Parathyroid adenoma (tissue), 2 donors: ENCODE data around the gene MEF2C.

Experiments
- H2AFZ ChIP-seq: fragments of 300-600 bp; sonication (generic); one replicate; pipeline ENCODE4 v1.7.0; 2017; ENCODE audit warnings: antibody characterized with exemption, mild to moderate bottlenecking
- H3K27ac ChIP-seq: fragments of 300-600 bp; sonication (generic); one replicate; pipeline ENCODE4 v1.7.0; 2017
- H3K27me3 ChIP-seq: fragments of 300-600 bp; sonication (generic); one replicate; pipeline ENCODE4 v1.7.0; 2017; ENCODE audit warnings: low read length; ENCODE audit not compliant: control insufficient read depth, insufficient read depth
- H3K36me3 ChIP-seq: fragments of 300-600 bp; sonication (generic); one replicate; pipeline ENCODE4 v1.7.0; 2017; ENCODE audit warnings: low read length; ENCODE audit not compliant: control insufficient read depth, insufficient read depth
- H3K4me1 ChIP-seq: fragments of 300-600 bp; sonication (generic); one replicate; pipeline ENCODE4 v1.7.0; 2017; ENCODE audit warnings: control low read depth
- H3K4me2 ChIP-seq: fragments of 300-600 bp; sonication (generic); one replicate; pipeline ENCODE4 v1.7.0; 2017; ENCODE audit warnings: low read length
- H3K4me3 ChIP-seq: fragments of 300-600 bp; sonication (generic); one replicate; pipeline ENCODE4 v1.7.0; 2017; ENCODE audit warnings: low read depth, low read length
- H3K79me2 ChIP-seq: fragments of 300-600 bp; sonication (generic); one replicate; pipeline ENCODE4 v1.7.0; 2017; ENCODE audit warnings: control low read depth
- H3K9ac ChIP-seq: fragments of 300-600 bp; sonication (generic); one replicate; pipeline ENCODE4 v1.7.0; 2017; ENCODE audit warnings: mild to moderate bottlenecking
- H3K9me3 ChIP-seq: fragments of 300-600 bp; sonication (generic); one replicate; pipeline ENCODE4 v1.7.0; 2017; ENCODE audit warnings: low read length; ENCODE audit not compliant: control insufficient read depth
- TF ChIP-seq, protein P1 (sequence below): fragments of 300-600 bp; sonication (generic); IDR thresholded peaks from one replicate; pipeline ENCODE4 v1.7.0; 2017; ENCODE audit warnings: antibody characterized with exemption, mild to moderate bottlenecking
- donor health status: primary hyperparathyroidism.

The MEF2C gene

DNA sequence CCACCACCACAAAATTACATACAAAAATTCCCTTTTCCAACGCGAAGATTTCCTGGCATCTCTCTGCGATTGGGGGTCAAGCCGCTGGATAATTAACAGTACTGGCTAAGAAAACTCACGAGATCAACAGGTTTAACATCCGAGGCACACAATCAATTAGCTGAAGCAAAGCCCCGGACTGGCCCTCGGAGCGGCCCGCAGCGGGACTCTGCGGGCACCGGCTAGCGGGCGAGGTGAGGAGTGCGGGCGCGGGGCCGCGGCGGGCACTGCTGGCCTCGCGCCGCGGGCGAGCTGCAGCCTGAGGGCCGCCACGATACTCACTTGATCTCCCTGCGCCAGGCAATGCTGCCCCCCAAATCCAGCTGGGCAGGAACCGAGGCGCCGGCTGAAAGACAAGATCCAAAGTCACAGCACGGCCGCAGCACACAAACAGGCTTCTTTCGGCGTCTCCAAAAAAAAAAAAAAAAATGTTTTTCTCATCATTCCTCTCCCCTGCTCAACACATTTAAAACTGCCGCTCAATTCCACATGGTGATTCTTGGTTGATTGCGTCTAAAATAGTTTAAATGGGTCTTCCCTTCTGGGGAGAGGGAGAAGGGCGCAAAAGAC, 210.2 kb downstream of the MEF2C start:
- Histone ChIP-seq H3K9ac (no peak overlapping the region), H2AFZ (no peak overlapping the region), H3K9me3 (no peaks in the 10 kb centered on the region), H3K27me3 (peaks cover 38% of the 10 kb centered on the region), H3K27ac (no peak overlapping the region), H3K79me2 (no peaks in the 10 kb centered on the region), H3K4me2 (no peak overlapping the region), H3K4me1 (no peaks in the 10 kb centered on the region), H3K36me3 (no peaks in the 10 kb centered on the region), H3K4me3 (no peak overlapping the region)
- TF ChIP-seq, protein P1, sequence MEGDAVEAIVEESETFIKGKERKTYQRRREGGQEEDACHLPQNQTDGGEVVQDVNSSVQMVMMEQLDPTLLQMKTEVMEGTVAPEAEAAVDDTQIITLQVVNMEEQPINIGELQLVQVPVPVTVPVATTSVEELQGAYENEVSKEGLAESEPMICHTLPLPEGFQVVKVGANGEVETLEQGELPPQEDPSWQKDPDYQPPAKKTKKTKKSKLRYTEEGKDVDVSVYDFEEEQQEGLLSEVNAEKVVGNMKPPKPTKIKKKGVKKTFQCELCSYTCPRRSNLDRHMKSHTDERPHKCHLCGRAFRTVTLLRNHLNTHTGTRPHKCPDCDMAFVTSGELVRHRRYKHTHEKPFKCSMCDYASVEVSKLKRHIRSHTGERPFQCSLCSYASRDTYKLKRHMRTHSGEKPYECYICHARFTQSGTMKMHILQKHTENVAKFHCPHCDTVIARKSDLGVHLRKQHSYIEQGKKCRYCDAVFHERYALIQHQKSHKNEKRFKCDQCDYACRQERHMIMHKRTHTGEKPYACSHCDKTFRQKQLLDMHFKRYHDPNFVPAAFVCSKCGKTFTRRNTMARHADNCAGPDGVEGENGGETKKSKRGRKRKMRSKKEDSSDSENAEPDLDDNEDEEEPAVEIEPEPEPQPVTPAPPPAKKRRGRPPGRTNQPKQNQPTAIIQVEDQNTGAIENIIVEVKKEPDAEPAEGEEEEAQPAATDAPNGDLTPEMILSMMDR = no peak

DNA sequence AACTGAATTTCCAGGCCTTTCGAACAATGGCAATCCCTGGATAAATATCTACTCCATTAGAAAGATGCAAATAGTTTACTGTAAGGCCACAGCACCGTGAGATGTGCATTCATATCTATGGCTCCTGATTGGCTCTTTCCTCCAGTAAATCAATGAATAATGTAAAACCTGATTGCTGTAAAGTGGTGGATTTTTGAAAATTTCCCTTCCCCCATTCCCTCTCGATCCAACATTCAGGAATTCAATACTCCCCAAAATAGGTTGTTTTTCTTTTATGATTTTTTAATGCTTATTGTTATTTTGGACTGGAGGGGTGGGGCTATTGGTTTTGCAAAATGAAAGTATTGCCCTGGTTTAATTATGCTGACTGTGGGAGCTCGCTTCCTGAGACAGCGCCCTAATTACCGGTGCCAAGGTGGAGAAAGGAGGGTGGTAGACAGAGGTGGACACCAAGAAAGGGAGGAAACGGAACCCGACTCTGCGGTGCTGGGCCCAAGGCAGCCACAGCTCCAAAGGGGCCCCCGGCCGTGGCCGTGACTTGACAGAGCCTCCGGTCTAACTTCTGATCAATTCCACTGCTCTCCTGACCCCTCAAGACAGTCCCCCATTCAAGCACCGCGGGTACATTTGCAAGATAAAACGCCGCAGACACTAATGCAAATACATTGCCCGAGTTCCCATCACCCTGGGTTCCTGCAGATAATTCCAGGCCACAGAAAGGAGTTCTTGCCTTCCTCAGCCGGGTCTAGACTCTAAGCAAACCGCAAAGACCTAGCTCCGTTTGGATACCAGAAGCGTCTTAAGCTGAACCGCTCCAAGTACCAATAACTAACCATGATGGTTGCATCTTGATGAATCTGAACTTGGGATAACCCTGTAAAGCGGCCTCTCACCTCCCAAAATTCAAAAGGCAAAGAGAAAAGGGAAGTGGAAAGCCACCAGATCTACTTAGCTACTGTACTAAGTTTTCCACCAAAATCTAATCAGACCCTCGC, 211.2 kb downstream of the MEF2C start:
- no peaks in the 10 kb centered on the region for H3K79me2 ChIP-seq
- no peaks in the 10 kb centered on the region for H3K4me1 ChIP-seq
- H3K36me3 ChIP-seq = no peaks in the 10 kb centered on the region
- H3K9me3 ChIP-seq = no peaks in the 10 kb centered on the region
- TF ChIP-seq, protein P1 = no peak
- no peak overlapping the region for H2AFZ ChIP-seq
- H3K27ac ChIP-seq = no peak overlapping the region
- no peak overlapping the region for H3K9ac ChIP-seq
- no peak overlapping the region for H3K4me3 ChIP-seq
- no peak overlapping the region for H3K4me2 ChIP-seq
- peaks cover 41% of the 10 kb centered on the region for H3K27me3 ChIP-seq

- no peaks in the 10 kb centered on the region for H3K36me3 ChIP-seq
- no peak overlapping the region for H3K9ac ChIP-seq
- no peak overlapping the region for H3K4me3 ChIP-seq
- no peak overlapping the region for H2AFZ ChIP-seq
- no peak overlapping the region for H3K4me2 ChIP-seq
- H3K27me3 ChIP-seq = peaks cover 41% of the 10 kb centered on the region
- TF ChIP-seq, protein P1 = no peak
- no peaks in the 10 kb centered on the region for H3K79me2 ChIP-seq
- no peaks in the 10 kb centered on the region for H3K4me1 ChIP-seq
- no peak overlapping the region for H3K27ac ChIP-seq
- no peaks in the 10 kb centered on the region for H3K9me3 ChIP-seq
These were observed 211.9 kb downstream of the MEF2C start for GRCh38 chr5:88671106-88671504.

DNA sequence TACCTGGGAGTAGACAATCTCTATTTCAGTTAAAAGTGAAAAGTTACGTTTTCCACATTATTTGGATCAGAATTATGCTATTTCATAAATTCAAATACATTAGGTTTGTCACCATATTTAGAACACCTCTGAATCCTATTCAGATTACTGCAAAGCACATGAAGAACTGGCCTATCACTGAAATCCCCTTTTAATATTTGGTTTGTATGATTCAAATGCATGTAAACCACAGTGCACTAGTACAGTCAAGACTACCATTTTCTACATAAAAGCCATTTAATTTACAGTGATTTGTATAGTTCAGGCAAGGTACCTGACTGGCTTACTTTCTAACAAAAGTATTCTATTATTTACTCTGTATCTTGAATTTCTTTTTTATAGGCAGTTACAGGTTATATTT, 212.5 kb downstream of the MEF2C start:
- Histone ChIP-seq H2AFZ (no peak overlapping the region), H3K27me3 (peaks cover 36% of the 10 kb centered on the region), H3K9me3 (no peaks in the 10 kb centered on the region), H3K4me3 (no peak overlapping the region), H3K4me1 (no peaks in the 10 kb centered on the region), H3K79me2 (no peaks in the 10 kb centered on the region), H3K9ac (no peak overlapping the region), H3K27ac (no peak overlapping the region), H3K36me3 (no peaks in the 10 kb centered on the region), H3K4me2 (no peak overlapping the region)
- TF ChIP-seq, protein P1 = no peak
